CD14-positive monocyte (primary cell): ENCODE results near the gene SH2B3. TPM values are rescaled to one million over a fixed set of nuclear protein-coding genes. Genes with fewer than 3 reads are reported as not detected.
"Not testable (repeated sequence)": the region's sequence is repeated elsewhere in the genome, so short reads cannot be mapped to it uniquely, and the experiment has no call there.

Experiments
- DNase-seq, 3 donors: peaks; one replicate each; pipeline ENCODE4 v3.0.0-alpha.2; 2011 to 2022
- H2AFZ ChIP-seq: 2 replicates; pipeline ENCODE4 v1.6.0; 2012; ENCODE audit warnings: mild to moderate bottlenecking, low read depth, low read length, inconsistent platforms; ENCODE audit not compliant: insufficient read depth, poor library complexity, severe bottlenecking
- H3K27ac ChIP-seq, 2 donors: 1 replicate in 1 of 2; 2 replicates in 1 of 2; pipeline ENCODE4 v1.5.1; 2012 to 2013; ENCODE audit warnings: low read length in 2 of 2, control low read depth in 1 of 2, inconsistent platforms in 1 of 2, low read depth in 1 of 2, mild to moderate bottlenecking in 1 of 2
- H3K27me3 ChIP-seq, 2 donors: one replicate each; pipeline versions ENCODE4 v1.6.0 to v1.6.1; 2011 to 2013; ENCODE audit warnings: low read length in 2 of 2; ENCODE audit not compliant: control insufficient read depth in 2 of 2, insufficient read depth in 2 of 2
- H3K36me3 ChIP-seq, 2 donors: replicated peaks in 1 of 2; 1 replicate in 1 of 2; 2 replicates in 1 of 2; pipeline versions ENCODE4 v1.5.1 to v1.6.1; 2012 to 2013; ENCODE audit warnings: low read length in 2 of 2, control low read depth in 1 of 2, inconsistent platforms in 1 of 2, mild to moderate bottlenecking in 1 of 2; ENCODE audit not compliant: insufficient read depth in 2 of 2, control insufficient read depth in 1 of 2
- H3K4me1 ChIP-seq, 2 donors: 1 replicate in 1 of 2; 2 replicates in 1 of 2; pipeline versions ENCODE4 v1.5.1 to v1.6.1; 2012 to 2013; ENCODE audit warnings: low read length in 2 of 2, control low read depth in 1 of 2, inconsistent platforms in 1 of 2, mild to moderate bottlenecking in 1 of 2, moderate library complexity in 1 of 2; ENCODE audit not compliant: insufficient read depth in 2 of 2, control insufficient read depth in 1 of 2
- H3K4me2 ChIP-seq: replicated peaks from 2 replicates; pipeline ENCODE3; 2012; ENCODE audit warnings: low read length, moderate library complexity, mild to moderate bottlenecking; ENCODE audit not compliant: poor library complexity, severe bottlenecking; ENCODE audit errors: extremely low read depth
- H3K4me3 ChIP-seq, 3 experiments: fragments of 200-600 bp in 1 of 3; sonication (generic) in 1 of 3; replicated peaks in 1 of 3; 1 replicate in 2 of 3; 2 replicates in 1 of 3; pipeline ENCODE4 v1.5.1; 2011 to 2013; ENCODE audit warnings: low read length in 3 of 3, mild to moderate bottlenecking in 3 of 3, control low read depth in 2 of 3, low read depth in 2 of 3, inconsistent platforms in 1 of 3, moderate library complexity in 1 of 3
- H3K79me2 ChIP-seq: 2 replicates; pipeline ENCODE4 v1.6.0; 2012; ENCODE audit warnings: mild to moderate bottlenecking, control low read depth, inconsistent platforms, low read length, moderate library complexity; ENCODE audit not compliant: insufficient read depth
- H3K9ac ChIP-seq: 2 replicates; pipeline ENCODE4 v1.6.0; 2017; ENCODE audit warnings: low read length, mild to moderate bottlenecking; ENCODE audit not compliant: insufficient read depth, poor library complexity, severe bottlenecking
- H3K9me3 ChIP-seq, 2 donors: replicated peaks in 1 of 2; 1 replicate in 1 of 2; 2 replicates in 1 of 2; pipeline versions ENCODE4 v1.5.1 to v1.6.1; 2012 to 2013; ENCODE audit warnings: low read length in 2 of 2, control low read depth in 1 of 2; ENCODE audit not compliant: control insufficient read depth in 1 of 2, insufficient read depth in 1 of 2
- H4K20me1 ChIP-seq: 2 replicates; pipeline ENCODE4 v1.6.0; 2012; ENCODE audit warnings: mild to moderate bottlenecking, low read length, control low read depth, moderate library complexity; ENCODE audit not compliant: insufficient read depth
- H3K27ac Mint-ChIP-seq, 7 donors: one replicate each; pipeline ENCODE4 v1.8.0; 2020; ENCODE audit warnings: mild to moderate bottlenecking in 7 of 7, mixed read lengths in 7 of 7, moderate library complexity in 6 of 7, inconsistent platforms in 2 of 7
- H3K27me3 Mint-ChIP-seq, 3 donors: one replicate each; pipeline ENCODE4 v1.8.0; 2021 to 2022; ENCODE audit warnings: low read depth in 3 of 3, mild to moderate bottlenecking in 3 of 3, mixed read lengths in 3 of 3, moderate library complexity in 3 of 3, inconsistent platforms in 1 of 3
- H3K36me3 Mint-ChIP-seq, 2 donors: one replicate each; pipeline ENCODE4 v1.8.0; 2020; ENCODE audit warnings: mixed read lengths in 2 of 2, inconsistent platforms in 1 of 2, mild to moderate bottlenecking in 1 of 2
- H3K4me1 Mint-ChIP-seq: one replicate; pipeline ENCODE4 v1.8.0; 2020; ENCODE audit warnings: mild to moderate bottlenecking, mixed read lengths
- H3K4me3 Mint-ChIP-seq, 2 donors: one replicate each; pipeline ENCODE4 v1.8.0; 2020; ENCODE audit warnings: mild to moderate bottlenecking in 2 of 2, mixed read lengths in 2 of 2, moderate library complexity in 1 of 2
- H3K9me3 Mint-ChIP-seq, 7 donors: one replicate each; pipeline ENCODE4 v1.8.0; 2020 to 2022; ENCODE audit warnings: mixed read lengths in 7 of 7, mild to moderate bottlenecking in 6 of 7, moderate library complexity in 6 of 7, inconsistent platforms in 2 of 7
- CTCF ChIP-seq: fragments of 200-600 bp; IDR thresholded peaks from one replicate; pipeline ENCODE4 v1.8.0; 2022; ENCODE audit warnings: antibody characterized with exemption, mild to moderate bottlenecking
- WGBS: methylation state at CpG from one replicate; pipeline ENCODE4 v1.1.5; 2013; ENCODE audit warnings: missing lambda C conversion rate; ENCODE audit not compliant: insufficient coverage; 5-methylcytosine and 5-hydroxymethylcytosine counted together
- intact Hi-C, 2 donors: fragments of 100-400 bp; cut with micrococcal nuclease; formaldehyde crosslinking; loops; one replicate each; pipeline versions ENCODE4 v1.15.0 to v1.15.1; 2023
- polyA plus RNA-seq, 3 donors: library from polyadenylated mRNA; depleted of rRNA in 1 of 3; unstranded in 2 of 3; stranded (reverse) in 1 of 3; fragments of 300-500 nt in 2 of 3; fragments of >200 nt in 1 of 3; fragmentation: Illumina TruSeq in 2 of 3; gene quantifications; 1 replicate in 2 of 3; 2 replicates in 1 of 3; pipeline ENCODE4 v1.2.3, GENCODE V29; 2012 to 2021

SH2B3 gene
- polyA plus RNA-seq, 3 donors, result 15.2 to 136 (median 33.5) TPM

- peaks cover 69 to 76% of the 10 kb centered on the region in 2 donors for H3K4me1 ChIP-seq
- H2AFZ ChIP-seq, result no peak overlapping the region
- H3K27me3 Mint-ChIP-seq, result peaks cover 0 to 11% (median 0%) of the 10 kb centered on the region in 3 donors
- no peaks in the 10 kb centered on the region for H3K36me3 ChIP-seq
- no peaks in the 10 kb centered on the region for H3K27me3 ChIP-seq
- no peak overlapping the region for H3K4me3 Mint-ChIP-seq
- no peak overlapping the region for H3K4me3 ChIP-seq
- H3K27ac Mint-ChIP-seq, result peak overlapping the region in 4 of 7 donors; percentile 23 to 99 (median 68)
- peaks cover 17% of the 10 kb centered on the region for H3K79me2 ChIP-seq
- H3K4me1 Mint-ChIP-seq, result peaks cover 64% of the 10 kb centered on the region
- DNase-seq, result no peak
- H3K9me3 ChIP-seq, result no peaks in the 10 kb centered on the region
- H3K36me3 Mint-ChIP-seq, result peaks cover 0 to 2% of the 10 kb centered on the region in 2 donors
- no peak overlapping the region for H3K4me2 ChIP-seq
- intact Hi-C loops, result loop anchor here in 1 of 2 donors (10.0 kb wide), 1 partner anchor 86 kb away; no protein-coding TSS in a partner anchor
- H3K9ac ChIP-seq, result no peak overlapping the region
- TF ChIP-seq CTCF, result no peak
- H4K20me1 ChIP-seq, result peaks cover 10% of the 10 kb centered on the region
- 97% methylated on average over 4 of the region's 6 CpGs for WGBS
- no peak overlapping the region for H3K27ac ChIP-seq
- H3K9me3 Mint-ChIP-seq, result peaks cover 0 to 2% (median 0%) of the 10 kb centered on the region in 7 donors
Observed at GRCh38 chr12:111401167-111401605, 4.5 kb upstream of the SH2B3 start.

GRCh38 chr12:111402490-111402824 is 3.3 kb upstream of the SH2B3 start:
- not testable (repeated sequence) for H3K9me3 Mint-ChIP-seq, H3K9me3 ChIP-seq, H2AFZ ChIP-seq, H3K36me3 Mint-ChIP-seq, H3K27me3 ChIP-seq, H3K4me3 ChIP-seq, H3K36me3 ChIP-seq, DNase-seq
- H3K79me2 ChIP-seq, result peaks cover 30% of the 10 kb centered on the region
- H4K20me1 ChIP-seq, result peaks cover 23% of the 10 kb centered on the region
- H3K27ac Mint-ChIP-seq, result peak overlapping the region; percentile 91 to 100 (median 97)
- peak overlapping the region; percentile 78 for H3K9ac ChIP-seq
- intact Hi-C loops, result loop anchor here in 1 of 2 donors (10.0 kb wide), 1 partner anchor 88 kb away; no protein-coding TSS in a partner anchor
- peaks cover 57% of the 10 kb centered on the region for H3K4me1 Mint-ChIP-seq
- H3K27ac ChIP-seq, result peak overlapping the region; percentile 92 to 93
- peak overlapping the region; percentile 87 for H3K4me2 ChIP-seq
- H3K4me3 Mint-ChIP-seq, result peak overlapping the region; percentile 70 to 91
- WGBS, result no CpG with 5 or more reads among the region's 9 CpGs
- peaks cover 58 to 68% of the 10 kb centered on the region in 2 donors for H3K4me1 ChIP-seq
- peaks cover 0 to 11% (median 0%) of the 10 kb centered on the region in 3 donors for H3K27me3 Mint-ChIP-seq
